Measurements from ENCODE around the gene MAB21L4. TPM values are rescaled to one million over a fixed set of nuclear protein-coding genes. Genes with fewer than 3 reads are reported as not detected.

Gene MAB21L4
- total RNA-seq, 2 experiments from 2014 or later = not detected

DNA sequence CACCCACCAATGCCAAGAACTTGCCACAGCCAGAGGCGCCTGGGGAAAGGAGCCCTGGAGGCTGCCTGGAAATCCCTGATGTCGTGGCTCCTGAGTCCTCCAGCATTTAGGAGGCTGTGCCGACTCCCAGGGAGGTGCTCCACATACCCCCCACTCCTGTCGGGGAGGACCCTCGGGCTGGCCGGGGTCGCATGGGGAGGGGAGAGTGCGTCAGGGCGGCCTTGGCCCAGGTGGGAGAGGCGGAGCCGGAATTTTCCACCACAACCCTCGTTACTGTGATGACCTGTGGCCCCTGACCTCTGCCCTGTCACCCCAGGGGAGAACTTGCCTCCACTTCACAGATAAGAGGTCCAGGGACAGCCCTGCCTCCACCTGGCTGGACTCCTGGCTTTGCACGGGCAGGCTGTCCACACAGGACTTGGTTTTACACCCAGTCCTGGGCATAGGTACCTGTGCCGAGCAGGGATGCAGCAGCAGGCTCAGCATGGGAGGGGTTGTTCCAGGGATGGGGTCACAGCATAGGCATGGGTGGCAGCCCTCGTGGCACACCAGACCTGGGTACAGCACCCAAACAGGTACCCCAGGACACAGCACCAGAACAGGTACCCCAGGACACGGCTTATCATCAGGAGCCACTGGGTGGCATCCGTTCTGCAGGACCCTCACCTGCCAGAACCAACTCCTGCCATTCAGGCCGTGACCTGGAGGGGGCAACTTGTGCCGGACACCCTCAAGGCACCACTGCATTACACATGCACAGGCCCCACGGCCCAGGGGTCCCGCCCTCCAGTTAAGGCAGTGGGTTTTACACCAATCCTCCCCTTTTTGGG is 39.6 kb downstream of the MAB21L4 start:
- DNase-seq = no peak
- no peaks in the 10 kb centered on the region for H3K36me3 Mint-ChIP-seq (ENCODE audit: low read depth)
- no peaks in the 10 kb centered on the region for H3K27me3 Mint-ChIP-seq
- no peaks in the 10 kb centered on the region for H3K4me1 Mint-ChIP-seq (ENCODE audit: low read depth)
- no peak overlapping the region for H3K27ac Mint-ChIP-seq
- H3K4me3 Mint-ChIP-seq = no peak overlapping the region
- intact Hi-C loops (cut with micrococcal nuclease) = no loop called here
- POLR2A ChIA-PET = no interaction called here
- CTCF ChIA-PET = no interaction called here
- H3K9me3 Mint-ChIP-seq = peaks cover 5% of the 10 kb centered on the region
- ATAC-seq = no peak
- no peak for TF ChIP-seq CTCF (IDR thresholded peaks at IDR 0.05)

- ATAC-seq (no peak), DNase-seq (no peak)
- H3K27ac Mint-ChIP-seq = no peak overlapping the region
- no peaks in the 10 kb centered on the region for H3K4me1 Mint-ChIP-seq (ENCODE audit: low read depth)
- H3K27me3 Mint-ChIP-seq = no peaks in the 10 kb centered on the region
- no peaks in the 10 kb centered on the region for H3K36me3 Mint-ChIP-seq (ENCODE audit: low read depth)
- ChIA-PET CTCF (no interaction called here), POLR2A (no interaction called here)
- TF ChIP-seq CTCF (IDR thresholded peaks at IDR 0.05) = no peak
- no peak overlapping the region for H3K4me3 Mint-ChIP-seq
- intact Hi-C loops (cut with micrococcal nuclease) = no loop called here
- peaks cover 5% of the 10 kb centered on the region for H3K9me3 Mint-ChIP-seq
Measured at GRCh38 chr2:240855670-240856069, 40.3 kb downstream of the MAB21L4 start.

DNA sequence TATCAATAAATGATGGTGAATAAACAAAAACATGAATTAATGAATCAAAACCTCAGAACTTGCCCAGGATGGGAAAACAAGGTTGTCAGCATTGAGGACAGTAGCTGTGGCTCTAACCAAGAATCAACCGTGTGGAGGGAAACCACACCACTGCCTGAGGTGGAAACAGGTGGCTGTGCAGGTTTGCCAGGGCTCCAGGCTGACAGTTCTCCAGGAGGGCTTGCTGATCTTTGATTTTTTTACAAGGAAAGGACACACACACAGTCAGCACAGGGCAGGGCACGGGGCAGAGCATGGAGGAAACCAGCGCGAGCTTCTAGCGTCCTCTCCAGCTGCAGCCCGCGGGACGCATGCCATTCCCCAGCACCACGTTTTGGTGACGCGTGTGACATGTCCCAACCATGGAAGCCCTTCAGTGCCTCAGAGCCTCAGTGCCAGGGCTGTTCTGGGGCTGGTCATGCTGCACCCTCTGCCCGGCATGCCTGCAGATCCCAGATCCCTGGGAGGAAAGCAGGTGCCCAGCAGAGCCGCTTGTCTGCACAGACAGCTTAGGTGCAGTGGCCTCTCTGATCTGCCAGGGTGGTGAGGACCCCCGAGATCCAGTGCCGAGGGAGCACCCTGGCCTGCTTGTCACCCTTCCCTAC is 43.2 kb downstream of the MAB21L4 start:
- H3K36me3 Mint-ChIP-seq (ENCODE audit: low read depth) = no peaks in the 10 kb centered on the region
- no peaks in the 10 kb centered on the region for H3K4me1 Mint-ChIP-seq (ENCODE audit: low read depth)
- H3K4me3 Mint-ChIP-seq = no peak overlapping the region
- intact Hi-C loops (cut with micrococcal nuclease) = no loop called here
- H3K27me3 Mint-ChIP-seq = no peaks in the 10 kb centered on the region
- H3K9me3 Mint-ChIP-seq = peaks cover 5% of the 10 kb centered on the region
- no peak for TF ChIP-seq CTCF (IDR thresholded peaks at IDR 0.05)
- H3K27ac Mint-ChIP-seq = no peak overlapping the region
- ChIA-PET CTCF (interaction anchor here (0.5 to 2.3 kb wide), 3 partner anchors 8 to 366 kb away, joined by 3 to 23 read pairs (median 4); no protein-coding TSS in a partner anchor), POLR2A (no interaction called here)
- DNase-seq (no peak), ATAC-seq (no peak)

DNA sequence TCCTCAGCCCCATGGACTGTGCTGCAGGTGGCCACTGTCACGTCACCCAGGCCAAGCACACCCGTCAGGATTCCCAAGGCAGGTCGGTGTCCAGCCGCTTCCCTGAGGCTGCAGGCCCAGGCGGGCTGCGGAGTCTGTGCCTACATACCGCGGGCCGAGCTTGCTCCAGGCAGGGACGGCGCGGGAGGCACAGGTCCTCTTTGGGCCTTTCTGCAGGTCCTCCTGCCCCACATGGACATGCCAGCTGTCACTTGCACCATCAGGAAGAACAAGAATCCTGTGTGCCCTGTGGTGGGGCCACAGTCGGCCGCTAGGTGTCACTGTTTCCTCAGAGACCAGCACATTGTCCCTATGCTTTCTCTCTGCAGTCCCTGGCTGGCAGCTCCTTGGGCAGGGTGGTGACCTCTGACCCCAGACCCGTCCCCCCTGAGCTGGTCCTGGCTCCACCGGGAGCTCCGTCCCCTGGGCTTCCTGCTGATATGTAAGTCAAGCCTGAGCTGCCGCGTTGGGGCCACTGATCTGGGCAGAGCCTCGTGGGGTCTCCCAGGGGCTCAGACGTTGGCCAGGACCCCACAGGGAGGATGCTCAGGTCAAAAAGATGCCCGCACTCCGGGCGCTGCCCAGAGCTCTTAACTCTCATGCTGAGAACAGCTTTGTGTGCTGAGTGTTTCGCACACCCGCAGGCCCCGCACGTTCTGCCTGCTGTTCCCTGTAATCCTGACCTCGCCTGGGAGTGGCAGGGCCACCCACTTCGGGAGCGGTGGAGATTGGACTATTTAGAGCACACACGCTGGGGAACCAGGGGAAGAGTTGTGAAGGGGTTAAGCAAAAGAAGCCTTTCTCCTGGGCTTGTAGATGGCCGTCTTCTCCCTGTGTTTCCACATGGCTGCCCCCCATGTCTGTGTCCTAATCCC is 44.6 kb downstream of the MAB21L4 start:
- Mint-ChIP-seq H3K4me3 (no peak overlapping the region), H3K4me1 (ENCODE audit: low read depth) (no peaks in the 10 kb centered on the region), H3K27ac (no peak overlapping the region), H3K27me3 (no peaks in the 10 kb centered on the region), H3K36me3 (ENCODE audit: low read depth) (no peaks in the 10 kb centered on the region), H3K9me3 (peaks cover 5% of the 10 kb centered on the region)
- intact Hi-C loops (cut with micrococcal nuclease) = no loop called here
- peak; percentile 93 for TF ChIP-seq CTCF (IDR thresholded peaks at IDR 0.05)
- peak; percentile 89 for ATAC-seq
- peak; percentile 90 for DNase-seq
- ChIA-PET CTCF (interaction anchor here (0.6 to 2.3 kb wide), 27 partner anchors 10 to 837 kb away, joined by 3 to 23 read pairs (median 3); partner anchors contain the start of gene KIF1A), POLR2A (no interaction called here)
